GM23248 (cell line): ENCODE results near the gene DMTF1.

Source experiments
- EZH2 ChIP-seq: fragments of 200-600 bp; sonication (generic); IDR thresholded peaks from 2 replicates; pipeline ENCODE4 v1.6.1; 2018; ENCODE audit warnings: antibody characterized with exemption, mild to moderate bottlenecking; ENCODE audit not compliant: insufficient read depth, poor library complexity, severe bottlenecking
- EZH2phosphoT487 ChIP-seq: fragments of 200-600 bp; sonication (generic); IDR thresholded peaks from 2 replicates; pipeline ENCODE4 v1.6.1; 2018; ENCODE audit warnings: antibody characterized with exemption, moderate library complexity, mild to moderate bottlenecking, low read depth; ENCODE audit not compliant: insufficient read depth

DNA sequence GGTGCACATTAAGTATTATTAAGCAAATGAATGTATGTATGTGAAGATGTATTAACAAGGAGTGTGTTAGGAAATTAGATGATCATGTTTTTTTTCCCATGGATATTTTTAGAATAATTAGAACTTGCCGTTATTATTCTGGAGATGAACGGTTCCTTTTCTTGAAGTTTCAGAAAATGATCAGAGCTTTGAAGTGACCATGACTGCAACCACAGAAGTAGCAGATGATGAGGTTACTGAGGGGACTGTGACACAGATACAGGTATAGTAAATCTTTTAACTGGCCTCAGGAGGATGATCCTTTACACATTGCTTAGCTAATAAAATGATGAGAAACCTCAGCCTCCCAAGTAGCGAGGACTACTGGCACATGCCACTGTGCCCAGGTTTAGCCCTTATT, 18.6 kb downstream of the DMTF1 start:
- TF ChIP-seq EZH2, result no peak
- TF ChIP-seq EZH2phosphoT487, result no peak
